Loucy (cell line): ENCODE data around the gene ATP2A2.

Source experiments
- H2AFZ ChIP-seq: fragments of 200-600 bp; sonication (generic); 2 replicates; pipeline ENCODE4 v1.6.0; 2016; ENCODE audit warnings: antibody characterized with exemption, mild to moderate bottlenecking, low read length, moderate library complexity
- H3F3A ChIP-seq: fragments of 200-600 bp; 2 replicates; pipeline ENCODE4 v1.6.0; 2016; ENCODE audit warnings: antibody characterized with exemption, low read depth, mild to moderate bottlenecking
- H3K27me3 ChIP-seq: fragments of 200-600 bp; sonication (generic); 2 replicates; pipeline ENCODE4 v1.6.1; 2014; ENCODE audit warnings: low read length, mild to moderate bottlenecking; ENCODE audit not compliant: insufficient read depth, poor library complexity, severe bottlenecking
- H3K36me3 ChIP-seq: fragments of 200-600 bp; sonication (generic); 2 replicates; pipeline ENCODE4 v1.6.1; 2016; ENCODE audit warnings: low read length; ENCODE audit not compliant: insufficient read depth
- H3K4me1 ChIP-seq: fragments of 200-600 bp; sonication (generic); 2 replicates; pipeline ENCODE4 v1.5.1; 2014; ENCODE audit warnings: low read length, mild to moderate bottlenecking; ENCODE audit not compliant: insufficient read depth, poor library complexity, severe bottlenecking
- H3K4me2 ChIP-seq: fragments of 200-600 bp; sonication (generic); 2 replicates; pipeline ENCODE4 v1.6.0; 2014; ENCODE audit warnings: antibody characterized with exemption, low read length, low read depth, mild to moderate bottlenecking; ENCODE audit not compliant: poor library complexity, severe bottlenecking
- H3K4me3 ChIP-seq: fragments of 200-600 bp; sonication (generic); 2 replicates; pipeline ENCODE4 v1.5.1; 2014; ENCODE audit warnings: low read length, mild to moderate bottlenecking, mixed read lengths; ENCODE audit not compliant: poor library complexity, severe bottlenecking
- H3K79me2 ChIP-seq: fragments of 200-600 bp; sonication (generic); 2 replicates; pipeline ENCODE4 v1.6.1; 2014; ENCODE audit warnings: low read length; ENCODE audit not compliant: insufficient read depth
- H3K9ac ChIP-seq: fragments of 200-600 bp; sonication (generic); 2 replicates; pipeline ENCODE4 v1.6.0; 2014; ENCODE audit warnings: mild to moderate bottlenecking, low read depth, low read length, moderate library complexity; ENCODE audit not compliant: poor library complexity, severe bottlenecking
- H3K9me2 ChIP-seq: fragments of 200-600 bp; sonication (generic); replicated peaks from 2 replicates; pipeline ENCODE4 v1.6.1; 2016; ENCODE audit warnings: low read depth, low read length, mixed read lengths
- H3K9me3 ChIP-seq: fragments of 200-600 bp; sonication (generic); 2 replicates; pipeline ENCODE4 v1.6.1; 2014; ENCODE audit warnings: mild to moderate bottlenecking, antibody characterized with exemption, low read length, low read depth; ENCODE audit not compliant: insufficient read depth
- H4K20me1 ChIP-seq: fragments of 200-600 bp; sonication (generic); 2 replicates; pipeline ENCODE4 v1.6.0; 2014; ENCODE audit warnings: antibody characterized with exemption, low read length, mild to moderate bottlenecking; ENCODE audit not compliant: insufficient read depth, poor library complexity, severe bottlenecking
- EZH2phosphoT487 ChIP-seq: fragments of 200-600 bp; IDR thresholded peaks from 2 replicates; pipeline ENCODE4 v1.6.1; 2018; ENCODE audit warnings: antibody characterized with exemption, mild to moderate bottlenecking, moderate library complexity, borderline replicate concordance
- TF ChIP-seq, protein P1 (sequence below): fragments of 200-600 bp; sonication (generic); conservative IDR thresholded peaks from 2 replicates; pipeline ENCODE4 v1.5.1; 2014; ENCODE audit warnings: mild to moderate bottlenecking, antibody characterized with exemption, low read length

The ATP2A2 gene

DNA sequence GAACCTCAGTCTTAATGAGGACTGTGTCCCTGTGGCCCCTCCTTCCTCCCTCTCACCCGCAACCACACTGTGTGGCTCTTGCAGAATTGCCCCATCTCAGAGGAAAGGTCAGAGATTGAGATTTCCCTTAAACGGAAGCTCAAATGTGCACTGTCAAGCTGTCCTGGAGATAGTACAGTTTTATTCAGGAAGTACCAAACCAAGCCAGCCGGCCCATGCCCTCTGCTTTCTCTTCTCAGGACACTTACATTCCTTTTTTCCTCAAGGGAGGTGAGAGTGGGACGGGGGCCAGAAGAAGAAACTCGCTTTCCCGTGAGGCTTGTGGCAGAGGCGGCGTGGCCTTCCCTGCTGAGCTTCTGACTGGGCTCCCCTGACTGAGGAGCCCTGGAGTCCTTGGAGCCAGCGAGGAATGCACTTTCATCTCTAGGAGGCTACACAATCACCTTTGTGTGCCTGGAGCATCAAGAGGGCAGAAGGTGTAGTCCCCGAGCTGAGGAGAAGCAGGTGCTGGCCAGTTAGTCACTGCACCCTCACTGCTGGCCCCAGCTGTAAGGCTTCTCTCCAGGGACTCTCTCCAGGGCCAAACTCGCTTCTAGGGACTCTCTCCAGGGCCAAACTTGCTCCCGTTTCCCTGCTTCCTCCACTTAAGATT, 24.1 kb upstream of the ATP2A2 start:
- no peak overlapping the region for H2AFZ ChIP-seq

DNA sequence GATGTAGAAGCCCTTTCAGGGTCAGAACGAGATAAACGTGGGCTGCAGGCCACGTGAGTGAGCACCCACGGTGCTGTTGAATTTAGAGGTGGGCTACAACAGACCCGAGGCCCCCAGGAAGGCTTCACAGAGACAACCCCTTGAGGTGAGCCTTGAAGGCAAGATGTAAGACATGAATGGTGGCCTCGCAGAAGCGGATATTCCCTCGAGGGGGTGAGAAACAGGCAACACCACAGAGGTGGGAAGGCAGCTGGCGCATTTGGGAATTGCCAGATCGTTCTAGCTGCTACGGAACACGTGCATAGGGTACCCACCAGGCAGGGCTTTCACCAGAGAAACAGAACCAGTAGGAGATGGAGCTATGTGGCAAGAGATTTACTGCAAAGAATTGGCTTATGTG, 22.6 kb upstream of the ATP2A2 start:
- Histone ChIP-seq H4K20me1 (no peaks in the 10 kb centered on the region), H3K27me3 (no peaks in the 10 kb centered on the region), H3K9ac (no peak overlapping the region), H3K79me2 (no peaks in the 10 kb centered on the region), H3K4me1 (no peaks in the 10 kb centered on the region), H3K4me3 (no peak overlapping the region), H2AFZ (no peak overlapping the region), H3K36me3 (no peaks in the 10 kb centered on the region), H3K9me3 (no peaks in the 10 kb centered on the region), H3K4me2 (no peak overlapping the region), H3F3A (no peaks in the 10 kb centered on the region), H3K9me2 (no peaks in the 10 kb centered on the region)
- no peak for TF ChIP-seq EZH2phosphoT487
- TF ChIP-seq, protein P1, sequence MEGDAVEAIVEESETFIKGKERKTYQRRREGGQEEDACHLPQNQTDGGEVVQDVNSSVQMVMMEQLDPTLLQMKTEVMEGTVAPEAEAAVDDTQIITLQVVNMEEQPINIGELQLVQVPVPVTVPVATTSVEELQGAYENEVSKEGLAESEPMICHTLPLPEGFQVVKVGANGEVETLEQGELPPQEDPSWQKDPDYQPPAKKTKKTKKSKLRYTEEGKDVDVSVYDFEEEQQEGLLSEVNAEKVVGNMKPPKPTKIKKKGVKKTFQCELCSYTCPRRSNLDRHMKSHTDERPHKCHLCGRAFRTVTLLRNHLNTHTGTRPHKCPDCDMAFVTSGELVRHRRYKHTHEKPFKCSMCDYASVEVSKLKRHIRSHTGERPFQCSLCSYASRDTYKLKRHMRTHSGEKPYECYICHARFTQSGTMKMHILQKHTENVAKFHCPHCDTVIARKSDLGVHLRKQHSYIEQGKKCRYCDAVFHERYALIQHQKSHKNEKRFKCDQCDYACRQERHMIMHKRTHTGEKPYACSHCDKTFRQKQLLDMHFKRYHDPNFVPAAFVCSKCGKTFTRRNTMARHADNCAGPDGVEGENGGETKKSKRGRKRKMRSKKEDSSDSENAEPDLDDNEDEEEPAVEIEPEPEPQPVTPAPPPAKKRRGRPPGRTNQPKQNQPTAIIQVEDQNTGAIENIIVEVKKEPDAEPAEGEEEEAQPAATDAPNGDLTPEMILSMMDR: no peak

More for the DNA sequence above, 24.1 kb upstream of the ATP2A2 start:
- H3K4me3 ChIP-seq: no peak overlapping the region
- no peaks in the 10 kb centered on the region for H3K9me3 ChIP-seq
- TF ChIP-seq, protein P1: no peak
- TF ChIP-seq EZH2phosphoT487: no peak
- H3K9me2 ChIP-seq: no peaks in the 10 kb centered on the region
- no peaks in the 10 kb centered on the region for H3K27me3 ChIP-seq
- no peaks in the 10 kb centered on the region for H3K36me3 ChIP-seq
- H3K79me2 ChIP-seq: no peaks in the 10 kb centered on the region
- no peak overlapping the region for H3K4me2 ChIP-seq
- H3K9ac ChIP-seq: no peak overlapping the region
- no peaks in the 10 kb centered on the region for H3K4me1 ChIP-seq
- no peaks in the 10 kb centered on the region for H4K20me1 ChIP-seq
- H3F3A ChIP-seq: no peaks in the 10 kb centered on the region

DNA sequence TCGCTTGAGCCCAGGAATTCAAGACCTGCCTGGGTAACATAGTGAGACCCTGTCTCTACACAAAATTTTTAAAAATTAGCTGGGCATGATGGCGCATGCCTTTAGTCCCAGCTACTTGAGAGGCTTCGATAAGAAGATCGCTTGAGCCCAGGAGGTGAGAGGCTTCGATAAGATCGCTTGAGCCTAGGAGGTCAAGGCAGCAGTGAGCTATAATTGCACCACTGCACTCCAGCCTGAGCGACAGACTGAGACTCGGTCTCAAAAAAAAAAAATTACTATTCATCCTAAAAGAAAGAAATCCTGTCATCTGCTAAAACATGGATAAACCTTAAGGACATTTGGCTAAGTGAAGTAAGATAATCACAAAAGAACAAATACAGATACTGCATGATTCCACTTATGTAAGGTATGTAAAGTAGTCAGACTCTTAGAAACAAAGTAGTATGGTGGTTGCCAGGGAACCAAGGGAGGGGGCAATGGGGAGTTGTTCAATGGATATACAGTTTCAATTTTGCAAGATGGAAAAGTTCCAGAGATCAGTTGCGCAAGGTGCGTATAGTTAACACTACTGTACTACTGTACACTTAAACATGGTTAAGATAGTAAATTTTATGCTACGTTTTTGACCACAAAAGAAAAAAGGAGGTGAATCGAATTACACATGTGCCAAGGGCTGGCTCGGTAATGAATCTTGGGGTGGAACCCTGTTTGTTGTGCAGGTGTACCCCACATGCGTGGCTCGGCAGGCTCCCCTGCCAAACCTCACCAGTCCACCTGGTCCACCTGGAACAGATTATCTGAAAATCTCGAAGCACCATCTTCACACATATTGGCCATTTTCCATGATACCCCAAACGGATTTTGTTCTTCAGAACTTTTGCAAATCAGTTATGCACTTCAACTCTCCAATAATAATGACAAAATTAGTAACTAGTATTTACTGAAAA, 18.3 kb upstream of the ATP2A2 start:
- H3K9me3 ChIP-seq: no peaks in the 10 kb centered on the region
- no peak overlapping the region for H3K9ac ChIP-seq
- H3F3A ChIP-seq: no peaks in the 10 kb centered on the region
- TF ChIP-seq EZH2phosphoT487: no peak
- no peak overlapping the region for H3K4me3 ChIP-seq
- no peaks in the 10 kb centered on the region for H3K79me2 ChIP-seq
- no peaks in the 10 kb centered on the region for H4K20me1 ChIP-seq
- no peaks in the 10 kb centered on the region for H3K4me1 ChIP-seq
- H3K4me2 ChIP-seq: no peak overlapping the region
- H2AFZ ChIP-seq: no peak overlapping the region
- H3K27me3 ChIP-seq: no peaks in the 10 kb centered on the region
- H3K9me2 ChIP-seq: no peaks in the 10 kb centered on the region
- H3K36me3 ChIP-seq: no peaks in the 10 kb centered on the region
